ENCODE results near the gene NUDT3.

GRCh38 chr6:34366639-34366921 is 25.9 kb downstream of the NUDT3 start:
- TF ChIP-seq POLR2A (IDR thresholded peaks at IDR 0.05) (no peak), CTCF (IDR thresholded peaks at IDR 0.05 in 4 of 5, conservative IDR thresholded peaks at IDR 0.05 in 1 of 5) (no peak)

Measured in gastrocnemius medialis (tissue), 4 donors.